Measurements from ENCODE around the gene AATK.
"Not testable (repeated sequence)": the region's sequence is repeated elsewhere in the genome, so short reads cannot be mapped to it uniquely, and the experiment has no call there.

AATK gene

DNA sequence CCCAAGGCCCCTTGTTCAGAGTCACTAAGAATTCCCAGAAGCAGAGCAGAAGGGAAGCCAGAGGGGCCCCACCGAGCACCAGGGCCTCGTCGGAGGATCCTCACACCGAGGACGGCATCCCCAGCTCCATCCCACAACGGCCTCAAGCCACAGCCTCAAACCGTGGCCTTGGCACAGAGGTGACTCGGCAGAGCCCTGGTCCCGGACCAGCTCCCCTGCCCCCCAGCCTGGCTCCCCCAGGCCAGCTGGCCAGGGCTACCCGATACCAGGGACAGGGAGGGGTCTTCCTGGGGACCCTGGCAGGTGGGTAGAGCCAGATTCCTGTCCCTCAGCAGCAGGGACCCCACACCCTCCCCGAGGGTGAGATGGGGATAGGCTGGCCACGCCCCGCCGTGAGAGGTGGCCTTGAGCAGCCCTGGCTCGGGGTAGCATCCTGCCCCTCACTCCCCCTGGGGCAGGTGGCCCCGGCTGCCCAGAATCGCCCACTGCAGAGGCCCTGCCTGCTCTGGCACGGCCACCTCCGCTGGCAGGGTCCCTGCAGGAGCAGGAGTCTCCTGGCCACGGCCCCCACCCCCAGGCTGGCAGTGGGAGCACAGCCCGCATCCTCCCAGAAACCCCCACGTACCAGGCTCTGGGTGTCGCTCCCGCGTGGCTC is 6.3 kb downstream of the AATK start:
- DNase-seq: no peak

DNA sequence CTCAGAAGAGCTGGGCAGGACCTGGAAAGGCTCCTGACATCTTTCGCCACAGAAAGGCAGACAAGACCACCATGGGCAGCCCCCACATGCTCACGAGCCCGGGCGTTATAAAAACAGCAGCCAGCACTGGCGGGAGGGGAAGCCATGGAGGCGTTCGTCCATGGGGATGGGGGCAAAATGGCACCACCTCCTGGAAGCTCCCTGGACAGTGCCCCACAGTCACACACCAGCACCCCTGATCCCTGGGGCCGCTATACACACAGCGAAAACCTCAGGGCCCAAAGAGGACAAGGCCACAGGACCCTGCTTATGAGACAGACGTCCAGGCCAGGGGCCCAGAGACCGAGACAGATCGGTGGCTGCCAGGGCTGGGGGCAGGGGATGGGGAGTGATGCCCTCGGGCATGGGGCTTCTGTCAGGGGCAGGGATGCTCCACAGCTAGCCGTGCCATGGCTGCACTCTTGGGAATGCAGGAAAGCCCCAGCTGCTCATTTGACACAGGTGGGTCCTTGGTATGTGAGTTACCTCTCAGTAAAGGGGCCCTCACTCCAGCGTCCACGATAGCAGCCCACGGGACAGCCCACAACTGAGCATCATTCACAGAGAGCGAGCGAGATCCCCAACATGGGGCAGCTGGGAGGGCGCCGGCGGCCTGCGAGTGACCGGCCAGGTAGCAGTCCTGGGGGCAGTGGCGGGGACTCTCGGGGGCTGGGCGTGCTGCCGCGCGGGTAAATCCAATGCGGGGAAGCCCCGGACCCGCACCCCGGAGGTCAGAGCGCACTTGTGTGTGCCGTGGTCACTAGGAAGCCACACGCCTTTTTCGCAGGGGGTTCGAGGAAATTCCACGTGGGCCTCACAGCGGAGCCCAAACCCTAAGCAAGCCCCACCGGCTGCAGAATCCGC is 7.1 kb downstream of the AATK start:
- no peak for DNase-seq

DNA sequence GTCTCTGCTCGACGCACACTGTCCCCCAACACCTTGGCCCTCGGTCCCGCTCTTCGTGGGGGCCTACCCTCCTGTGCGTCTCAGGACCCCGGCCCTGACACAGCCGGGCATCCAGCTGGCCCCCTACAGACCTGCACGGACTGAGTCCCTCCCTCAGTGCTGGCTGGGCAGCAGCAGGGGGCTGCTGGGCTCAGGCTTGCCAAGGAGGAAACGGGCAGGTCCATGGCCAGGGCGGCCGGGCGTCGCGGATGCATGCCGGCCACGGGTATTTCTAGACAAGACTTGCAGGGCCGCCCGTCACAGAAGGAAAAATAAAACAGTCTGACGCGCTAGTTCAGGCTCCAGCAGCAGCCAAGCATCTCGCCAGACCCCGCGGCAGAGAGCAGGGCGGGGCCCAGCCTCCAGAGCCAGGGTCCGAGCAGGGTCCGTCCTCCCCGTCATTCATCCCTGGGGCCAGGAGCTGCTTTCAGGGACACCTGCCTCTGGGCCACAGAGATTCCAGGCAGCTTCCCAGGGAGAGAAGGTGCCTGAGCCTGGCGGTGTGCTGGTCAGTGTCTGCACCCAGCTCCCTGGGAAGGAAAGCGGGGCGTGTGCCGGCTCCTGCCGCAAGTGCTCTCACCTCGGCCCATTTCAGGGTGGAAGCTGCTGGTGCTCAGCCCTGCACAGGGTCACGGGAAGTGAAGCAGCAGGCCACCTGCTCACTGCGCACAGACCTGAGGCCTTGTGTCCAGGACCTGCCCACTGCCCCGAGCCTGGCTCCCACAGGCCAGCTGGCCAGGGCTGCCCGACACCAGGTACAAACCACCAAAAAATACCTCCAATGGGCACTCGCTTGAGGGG is 8.0 kb downstream of the AATK start:
- no peak for DNase-seq

DNA sequence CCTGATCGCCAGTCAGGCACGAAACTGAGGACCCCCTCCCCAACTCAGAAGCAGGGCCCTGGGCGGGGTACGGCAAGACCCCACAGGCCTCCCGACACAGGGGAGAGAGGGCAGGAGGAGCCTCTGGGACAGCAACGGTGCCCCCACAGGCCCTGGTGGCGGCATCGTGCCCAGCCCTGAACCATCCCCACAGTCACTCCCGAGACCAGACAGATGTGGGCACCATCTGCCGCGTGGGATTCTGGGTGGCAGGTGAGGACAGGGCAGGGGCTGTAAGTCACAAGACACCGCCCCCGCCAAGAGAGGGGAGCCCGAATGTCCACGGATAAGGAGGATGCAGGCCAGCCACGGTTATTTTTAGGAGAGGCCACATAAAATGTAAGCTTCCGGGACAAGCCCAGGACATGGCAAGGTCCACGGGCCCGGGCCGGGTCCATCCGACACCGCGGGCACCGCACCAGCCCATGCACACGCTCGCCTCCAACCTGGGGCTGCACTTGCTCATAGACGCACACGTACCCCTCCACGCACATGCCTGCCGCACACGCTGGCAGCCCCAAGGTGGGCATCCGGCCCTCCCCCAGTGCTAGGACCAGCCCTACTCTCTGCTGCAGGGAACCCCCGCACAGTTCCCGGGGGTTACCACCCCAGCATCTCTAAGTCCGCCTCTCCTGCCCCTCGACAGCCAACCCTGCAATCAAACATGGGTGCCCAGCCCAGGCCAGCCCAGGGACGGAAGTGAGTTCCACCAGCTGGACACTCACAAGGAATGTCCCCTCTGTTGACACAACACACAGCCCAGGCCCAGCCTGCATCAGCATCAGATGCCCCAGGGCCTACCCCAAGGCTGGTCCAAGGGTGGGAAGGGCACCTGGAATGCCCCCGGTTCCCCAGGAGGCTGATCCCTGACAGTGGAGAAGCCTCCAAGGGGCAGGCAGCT is 8.9 kb downstream of the AATK start:
- DNase-seq: no peak

DNA sequence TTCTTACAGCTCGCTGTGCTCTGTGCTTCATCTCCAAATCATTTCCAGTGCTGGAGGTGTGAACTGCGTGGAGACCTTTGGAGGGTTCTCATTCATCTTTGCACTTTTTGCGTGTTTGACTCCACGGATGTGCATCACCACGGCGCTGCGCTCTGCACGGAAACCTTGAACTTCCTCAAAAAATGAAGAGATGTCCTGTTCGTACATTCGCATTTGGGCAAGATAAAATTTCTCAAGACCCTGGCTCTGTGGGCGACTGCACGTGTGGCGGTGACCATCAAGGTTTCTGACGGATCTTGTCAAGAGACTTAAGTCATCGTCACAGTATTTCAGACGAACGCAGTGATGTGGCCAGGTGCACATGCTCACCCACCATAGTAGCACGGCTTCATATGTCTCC is 11.1 kb downstream of the AATK start:
- DNase-seq: no peak

DNA sequence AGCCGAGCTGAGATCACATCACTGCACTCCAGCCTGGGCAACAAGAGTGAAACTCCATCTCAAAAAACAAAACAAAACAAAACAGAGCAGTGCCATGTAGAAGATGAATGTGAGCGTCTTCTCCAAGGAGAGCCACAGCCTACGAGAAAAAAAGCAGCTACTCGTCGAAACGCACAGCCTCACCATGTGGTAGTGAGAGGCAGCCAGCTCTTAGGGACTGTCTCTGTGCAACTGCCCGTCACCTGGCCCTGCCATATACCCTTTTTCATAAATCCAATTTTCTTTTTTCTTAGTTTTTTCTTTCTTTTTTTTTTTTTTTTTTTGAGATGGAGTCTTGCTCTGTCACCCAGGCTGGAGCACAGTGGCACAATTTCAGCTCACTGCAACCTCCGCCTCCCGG is 12.0 kb downstream of the AATK start:
- DNase-seq: not testable (repeated sequence)

DNA sequence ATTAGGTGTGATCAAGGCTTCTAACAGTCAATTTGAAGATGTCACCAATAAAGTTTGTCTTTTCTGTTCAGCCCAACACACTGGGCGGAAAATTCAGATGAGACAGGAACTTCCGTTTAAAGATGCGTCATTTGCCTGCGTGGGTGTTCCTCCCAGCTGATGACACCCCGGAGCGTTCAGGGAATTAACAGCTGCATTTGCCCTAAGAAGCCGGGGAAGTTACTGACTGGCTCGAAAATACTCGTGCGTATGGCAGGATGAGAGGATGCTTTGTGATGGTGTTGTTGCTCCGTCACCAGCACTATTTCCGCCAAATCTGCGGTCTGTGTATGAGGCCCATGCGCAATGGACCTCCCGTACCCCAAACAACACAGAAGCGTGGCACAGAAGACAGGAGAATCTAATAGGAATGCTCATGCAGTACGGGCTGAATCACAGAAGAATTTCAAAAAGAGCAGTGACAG is 12.6 kb downstream of the AATK start:
- no peak for DNase-seq

DNA sequence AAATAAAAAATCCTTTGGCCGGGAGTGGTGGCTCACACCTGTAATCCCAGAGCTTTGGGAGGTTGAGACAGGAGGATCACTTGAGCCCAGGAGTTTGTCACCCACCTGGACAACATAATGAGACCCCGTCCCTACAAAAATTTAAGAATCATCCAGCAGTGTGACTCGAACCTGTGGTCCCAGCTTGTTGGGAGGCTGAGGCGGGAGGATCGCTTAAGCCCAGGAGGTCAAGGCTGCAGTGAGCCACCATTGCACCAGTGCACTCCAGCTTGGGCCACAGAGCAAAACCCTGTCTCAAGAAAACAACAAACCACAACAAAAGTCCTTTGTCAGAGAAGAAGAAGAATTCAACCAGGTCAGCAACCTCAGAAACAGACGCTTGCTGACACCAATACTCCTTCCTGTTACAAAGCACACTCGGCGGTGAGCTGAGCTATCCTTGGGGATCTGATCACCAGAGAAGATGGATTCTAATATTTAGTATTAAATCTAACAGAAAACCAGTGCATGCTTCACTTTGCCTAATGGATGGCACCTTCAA is 13.7 kb downstream of the AATK start:
- DNase-seq: no peak

DNA sequence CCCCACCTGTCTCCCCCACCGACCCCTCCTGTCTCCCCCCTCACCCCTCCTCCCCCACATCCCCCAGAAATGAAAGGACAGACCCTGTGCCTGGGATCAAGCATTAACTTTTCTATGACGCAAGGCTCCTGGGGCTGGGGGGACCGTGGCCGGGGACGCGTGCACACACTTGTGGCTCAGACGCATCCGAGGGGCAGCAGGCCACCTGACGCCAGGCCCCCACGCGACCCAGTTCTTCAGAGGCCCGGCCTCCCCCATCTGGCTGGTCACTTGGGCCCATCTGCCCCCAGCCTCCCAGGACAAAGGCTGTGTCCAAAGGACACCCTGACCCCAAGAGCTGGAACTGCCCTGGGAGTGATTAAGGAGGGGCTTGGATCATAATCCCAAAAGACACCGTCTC is 14.7 kb downstream of the AATK start:
- no peak for DNase-seq

DNA sequence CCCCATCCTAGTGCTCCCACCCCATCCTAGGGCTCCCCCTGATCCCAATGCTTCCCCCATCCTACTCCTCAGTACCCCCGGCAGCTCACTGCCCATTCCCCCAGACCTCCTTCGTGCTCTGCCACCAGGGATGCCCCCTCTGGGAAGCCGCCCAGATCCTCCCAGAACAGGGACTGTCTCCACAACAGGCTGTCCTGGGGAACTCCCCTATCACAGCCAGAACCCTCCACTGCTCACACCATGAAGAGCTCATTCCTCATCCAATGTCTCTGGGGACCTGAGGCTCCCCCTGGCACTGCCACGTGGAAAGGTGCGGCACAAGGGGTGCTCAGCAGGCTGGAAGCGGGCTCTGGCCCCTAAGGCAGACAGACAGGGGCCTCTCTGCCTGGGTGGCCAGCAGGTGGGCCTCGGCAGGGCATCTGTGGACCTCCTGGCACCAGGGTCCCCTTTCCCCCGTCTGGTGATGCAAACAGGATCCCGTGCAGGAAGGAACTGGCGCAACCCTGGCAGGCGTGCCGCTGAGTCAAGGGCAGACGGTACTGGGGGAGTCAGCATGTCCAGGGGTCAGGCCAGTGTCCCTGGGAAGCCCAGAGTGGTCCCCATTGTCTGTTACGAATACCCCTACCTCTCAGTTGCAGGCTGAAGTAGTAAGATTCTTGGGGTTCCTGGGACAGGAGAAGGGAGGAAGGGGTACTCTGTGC is 15.5 kb downstream of the AATK start:
- no peak for DNase-seq

DNA sequence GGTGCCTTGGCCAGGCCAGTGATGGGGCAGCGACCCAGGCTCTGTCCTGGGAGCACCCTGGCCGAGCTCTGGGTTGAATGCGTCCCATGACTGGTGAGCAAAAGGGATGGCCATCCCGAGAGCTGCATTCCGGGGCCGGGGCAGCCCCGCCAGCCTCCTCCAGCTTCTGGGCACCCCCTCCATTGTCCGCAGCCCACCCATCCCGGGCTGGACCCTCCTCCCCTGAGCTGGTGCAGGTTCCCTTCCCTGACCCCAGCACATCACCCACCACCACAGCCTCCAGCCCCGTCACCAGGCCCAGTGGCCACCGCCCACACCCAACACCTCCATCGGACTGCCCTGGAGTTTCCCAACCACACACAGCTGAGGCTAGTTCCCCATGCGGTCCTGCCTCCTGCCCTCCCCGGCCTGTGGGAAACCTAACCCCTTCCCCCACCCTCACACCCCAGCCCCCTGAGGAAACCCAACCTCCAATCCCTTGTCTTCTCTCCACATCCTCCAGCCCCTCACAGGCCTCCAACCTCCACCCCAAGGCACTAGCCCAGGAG is 17.0 kb downstream of the AATK start:
- no peak for DNase-seq

DNA sequence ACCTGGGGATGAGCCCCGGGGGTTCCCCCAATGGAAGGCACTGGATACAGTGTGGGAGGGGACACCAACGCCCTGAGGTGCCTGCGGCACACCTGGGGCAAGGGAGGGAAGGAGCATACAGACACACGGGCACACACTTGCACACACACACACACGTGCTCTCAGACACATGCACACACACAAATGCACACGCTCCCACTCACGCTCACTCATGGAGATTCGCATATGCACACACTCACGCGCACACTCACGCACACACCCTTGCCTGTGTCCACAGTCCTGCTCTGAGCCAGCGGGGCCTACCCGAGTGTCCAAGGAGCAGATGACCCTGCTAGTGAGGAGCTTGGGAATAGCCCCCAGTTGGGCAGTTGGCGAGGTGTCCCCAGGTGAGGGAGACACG is 17.4 kb downstream of the AATK start:
- no peak for DNase-seq

DNA sequence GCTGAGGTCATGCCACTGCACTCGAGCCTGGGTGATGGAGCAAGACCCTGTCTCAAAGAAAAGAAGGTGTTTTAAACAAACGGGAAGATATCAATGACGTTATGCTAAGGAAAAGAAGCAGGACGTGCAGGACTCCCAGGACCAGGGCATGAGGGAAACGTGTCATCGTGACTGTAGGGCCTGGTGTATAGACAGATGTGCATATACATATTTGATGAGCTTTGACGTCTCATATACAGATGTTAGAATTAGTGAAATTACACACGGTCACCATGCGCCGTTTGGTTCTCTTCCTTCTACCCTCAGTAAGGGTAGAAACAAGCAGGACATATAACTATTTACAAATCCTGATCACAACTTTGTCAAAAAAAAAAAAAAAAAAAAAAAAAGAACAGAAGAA is 18.3 kb downstream of the AATK start:
- no peak for DNase-seq

DNA sequence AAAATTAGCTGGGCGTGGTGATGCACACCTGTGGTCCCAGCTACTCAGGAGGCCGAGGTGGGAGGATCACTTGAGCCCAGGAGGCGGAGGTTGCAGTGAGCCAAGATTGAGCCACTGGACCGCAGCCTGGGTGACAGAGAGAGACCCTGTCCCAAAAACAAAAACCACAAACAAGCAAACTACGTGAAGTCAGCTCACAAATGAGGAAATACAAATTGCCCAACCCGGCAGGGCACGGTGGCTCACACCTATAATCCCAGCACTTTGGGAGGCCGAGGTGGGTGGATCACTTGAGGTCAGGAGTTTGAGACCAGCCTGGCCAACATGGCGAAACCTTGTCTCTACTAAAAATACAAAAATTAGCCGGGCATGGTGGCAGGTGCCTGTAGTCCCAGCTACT is 19.8 kb downstream of the AATK start:
- DNase-seq: not testable (repeated sequence)

DNA sequence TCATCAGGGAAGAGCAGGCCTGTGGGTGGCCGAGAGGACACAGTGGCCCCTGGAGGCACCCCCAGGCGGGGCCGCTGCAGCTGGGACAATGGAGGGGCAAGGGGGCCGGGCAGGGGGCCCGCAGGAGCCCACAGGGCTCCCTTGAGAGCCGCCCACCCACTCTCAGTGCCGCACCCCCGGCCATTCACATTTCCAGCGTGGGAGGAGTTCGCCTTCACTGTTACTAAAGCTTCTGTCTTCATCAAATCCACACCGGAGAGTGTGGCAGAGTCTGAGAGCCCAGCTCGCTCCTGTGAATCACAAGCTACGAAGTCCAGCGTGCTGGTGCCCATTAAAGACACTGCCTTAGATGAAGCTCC is 21.6 kb downstream of the AATK start:
- no peak for DNase-seq

DNA sequence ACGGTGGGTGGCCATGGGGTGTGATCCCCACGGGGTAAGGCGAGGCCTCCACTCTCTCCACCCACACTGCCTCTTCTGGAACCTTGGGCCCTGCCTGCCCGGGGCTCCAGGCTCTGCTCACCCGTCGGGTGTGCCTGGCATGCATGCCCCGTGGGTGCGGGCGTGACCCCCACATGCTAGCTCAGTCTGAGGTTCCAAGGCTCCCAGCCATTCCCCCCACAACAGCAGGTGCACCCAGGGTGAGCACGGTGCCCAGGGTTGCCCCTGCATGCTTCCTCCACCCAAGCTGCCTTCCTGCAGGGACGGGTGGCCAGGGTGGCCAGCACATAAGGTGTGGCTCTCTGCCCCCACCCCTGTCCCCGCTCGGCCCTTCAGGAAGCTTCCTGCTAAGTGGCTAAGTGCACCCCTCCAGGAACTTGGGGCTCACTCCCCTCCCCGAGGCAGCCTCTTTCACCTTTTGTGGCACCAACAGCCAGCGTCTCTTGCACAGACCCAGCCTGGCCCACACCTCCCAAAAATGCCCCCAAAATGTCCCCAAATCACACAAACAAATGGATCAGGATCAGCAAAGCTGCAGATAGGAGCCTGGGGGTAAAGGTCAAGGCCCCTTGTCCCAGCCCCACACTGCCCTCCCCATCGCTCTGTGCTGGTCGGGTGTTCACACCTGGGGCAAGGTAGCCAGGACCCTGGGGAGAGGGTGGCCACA is 22.2 kb downstream of the AATK start:
- DNase-seq: no peak

DNA sequence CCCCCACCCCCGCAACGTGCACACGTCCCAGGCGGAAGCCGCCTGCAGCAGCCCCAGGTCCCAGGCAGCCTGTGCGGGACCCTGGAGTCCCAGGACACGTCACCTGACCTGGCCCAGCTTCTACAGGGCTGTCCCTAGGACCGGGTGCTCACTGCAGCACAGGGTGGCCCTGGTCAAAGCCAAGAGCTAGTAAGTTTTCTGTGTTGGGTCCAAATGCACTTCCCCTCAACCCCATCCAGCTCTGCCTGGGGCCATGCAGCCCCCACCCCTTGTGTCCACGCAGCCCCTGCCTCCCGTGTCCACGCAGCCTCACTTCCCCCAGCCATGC is 22.9 kb downstream of the AATK start:
- DNase-seq: no peak

DNA sequence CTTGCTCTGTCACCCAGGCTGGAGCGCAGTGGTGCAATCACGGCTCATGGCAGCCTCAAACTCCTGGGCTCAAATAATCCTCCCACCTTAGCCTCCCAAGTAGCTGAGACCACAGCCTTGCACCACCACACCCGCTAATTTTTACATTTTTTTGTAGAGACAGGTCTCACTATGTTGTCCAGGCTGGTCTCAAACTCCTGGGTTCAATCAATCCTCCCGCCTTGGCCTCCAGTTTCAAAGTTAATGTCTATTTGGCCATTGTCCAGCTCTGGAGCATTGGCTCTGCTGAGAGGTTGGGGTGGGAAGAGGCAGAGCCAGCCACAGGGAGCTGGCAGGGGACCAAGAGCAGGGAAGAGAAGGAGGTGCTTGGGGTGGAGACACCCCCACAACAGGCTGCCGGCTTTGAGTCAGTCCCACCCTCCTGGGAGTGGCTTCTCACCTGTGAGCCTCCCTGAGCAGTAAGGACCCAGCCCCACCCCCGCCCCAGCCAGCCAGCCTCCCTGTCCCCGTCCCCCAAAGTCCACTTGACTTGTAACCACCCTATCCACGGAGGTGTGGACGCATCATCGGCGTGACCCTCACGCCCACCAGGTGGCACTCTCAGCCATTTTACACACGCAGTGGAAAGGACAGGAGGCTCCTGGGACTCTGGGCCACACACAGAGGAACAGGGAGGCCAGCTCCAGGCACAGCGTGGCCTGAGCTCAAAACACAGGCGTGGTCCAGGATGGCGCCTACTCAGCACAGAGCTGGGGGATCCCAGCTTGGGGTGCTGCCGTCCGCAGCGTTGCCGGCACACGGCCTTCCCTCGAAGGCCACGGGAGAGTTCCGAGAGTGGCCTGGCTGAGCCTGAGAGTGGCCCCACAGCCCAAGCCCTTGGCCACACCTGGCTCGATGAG is 23.5 kb downstream of the AATK start:
- DNase-seq: peak; percentile 80

DNA sequence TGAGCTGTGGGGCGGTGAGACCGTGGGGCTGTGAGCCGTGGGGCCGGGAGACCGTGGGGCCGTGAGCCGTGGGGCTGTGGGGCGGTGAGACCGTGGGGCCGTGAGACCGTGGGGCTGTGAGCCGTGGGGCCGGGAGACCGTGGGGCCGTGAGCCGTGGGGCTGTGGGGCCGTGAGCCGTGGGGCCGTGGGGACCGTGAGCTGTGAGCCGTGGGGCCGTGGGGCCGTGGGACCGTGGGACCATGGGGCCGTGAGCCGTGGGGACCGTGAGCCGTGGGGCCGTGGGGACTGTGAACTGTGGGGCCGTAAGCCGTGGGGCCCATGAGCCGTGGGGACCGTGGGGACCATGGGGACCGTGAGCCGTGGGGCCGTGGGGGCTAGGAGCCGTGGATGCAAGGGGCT is 25.3 kb downstream of the AATK start:
- DNase-seq: no peak

DNA sequence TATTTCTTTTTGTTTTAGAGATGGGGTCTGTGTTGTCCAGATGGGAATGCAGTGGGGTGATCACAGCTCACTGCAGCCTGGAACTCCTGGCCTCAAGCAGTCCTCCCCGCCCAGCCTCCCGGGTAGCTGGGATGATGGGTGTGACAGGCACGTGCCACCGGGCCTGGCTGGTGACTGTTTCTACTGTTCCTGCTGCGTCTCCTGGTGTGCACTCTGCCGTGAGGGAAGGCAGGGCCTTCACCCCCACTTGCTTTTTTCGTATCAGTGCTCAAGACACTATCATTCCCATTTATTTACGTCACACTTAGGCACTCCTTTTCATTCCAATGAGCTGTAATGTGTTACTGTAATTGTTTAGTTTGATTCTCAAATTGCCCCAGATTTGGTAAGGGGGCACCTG is 26.0 kb downstream of the AATK start:
- no peak for DNase-seq

Data from NCI-H2081 (cell line).